Omental fat pad (tissue), 4 donors: ENCODE results near the gene HOXB3. TPM values are rescaled to one million over a fixed set of nuclear protein-coding genes. Genes with fewer than 3 reads are reported as not detected.

ENCODE experiments used
- ATAC-seq: fragments of 150-250 bp; one replicate; pipeline ENCODE4 v1.9.1; 2016; ENCODE audit warnings: mild to moderate bottlenecking, moderate library complexity; ENCODE audit not compliant: low FRiP score
- DNase-seq: peaks from one replicate; pipeline ENCODE4 v3.0.0-alpha.2; 2019; ENCODE audit warnings: low spot score
- total RNA-seq, 4 donors: library from RNA; depleted of rRNA; stranded (reverse); fragments of >200 nt; gene quantifications; one replicate each; pipeline ENCODE4 v1.1.0, GENCODE V29; 2016
- TF ChIP-seq, protein P1 (sequence below), 3 donors: fragments of 450-650 bp; IDR thresholded peaks; one replicate each; pipeline ENCODE4 v1.5.1; 2016 to 2017; ENCODE audit warnings: antibody characterized with exemption in 3 of 3, mild to moderate bottlenecking in 3 of 3, moderate library complexity in 2 of 3

The HOXB3 gene
- total RNA-seq, 4 donors from 2014 or later: 4.8 to 30.3 (median 10.6) TPM

- ATAC-seq (no peak), DNase-seq (no peak)
- TF ChIP-seq, protein P1, sequence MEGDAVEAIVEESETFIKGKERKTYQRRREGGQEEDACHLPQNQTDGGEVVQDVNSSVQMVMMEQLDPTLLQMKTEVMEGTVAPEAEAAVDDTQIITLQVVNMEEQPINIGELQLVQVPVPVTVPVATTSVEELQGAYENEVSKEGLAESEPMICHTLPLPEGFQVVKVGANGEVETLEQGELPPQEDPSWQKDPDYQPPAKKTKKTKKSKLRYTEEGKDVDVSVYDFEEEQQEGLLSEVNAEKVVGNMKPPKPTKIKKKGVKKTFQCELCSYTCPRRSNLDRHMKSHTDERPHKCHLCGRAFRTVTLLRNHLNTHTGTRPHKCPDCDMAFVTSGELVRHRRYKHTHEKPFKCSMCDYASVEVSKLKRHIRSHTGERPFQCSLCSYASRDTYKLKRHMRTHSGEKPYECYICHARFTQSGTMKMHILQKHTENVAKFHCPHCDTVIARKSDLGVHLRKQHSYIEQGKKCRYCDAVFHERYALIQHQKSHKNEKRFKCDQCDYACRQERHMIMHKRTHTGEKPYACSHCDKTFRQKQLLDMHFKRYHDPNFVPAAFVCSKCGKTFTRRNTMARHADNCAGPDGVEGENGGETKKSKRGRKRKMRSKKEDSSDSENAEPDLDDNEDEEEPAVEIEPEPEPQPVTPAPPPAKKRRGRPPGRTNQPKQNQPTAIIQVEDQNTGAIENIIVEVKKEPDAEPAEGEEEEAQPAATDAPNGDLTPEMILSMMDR (IDR thresholded peaks at IDR 0.05): no peak
Observed at GRCh38 chr17:48555258-48556228, 34.5 kb downstream of the HOXB3 start.

GRCh38 chr17:48554412-48555257, 35.4 kb downstream of the HOXB3 start:
- no peak for DNase-seq
- ATAC-seq: no peak
- TF ChIP-seq, protein P1 (IDR thresholded peaks at IDR 0.05): no peak

- TF ChIP-seq, protein P1 (IDR thresholded peaks at IDR 0.05): no peak
- ATAC-seq: no peak
- DNase-seq: no peak
Observed at GRCh38 chr17:48553826-48554225, 36.2 kb downstream of the HOXB3 start.

DNA sequence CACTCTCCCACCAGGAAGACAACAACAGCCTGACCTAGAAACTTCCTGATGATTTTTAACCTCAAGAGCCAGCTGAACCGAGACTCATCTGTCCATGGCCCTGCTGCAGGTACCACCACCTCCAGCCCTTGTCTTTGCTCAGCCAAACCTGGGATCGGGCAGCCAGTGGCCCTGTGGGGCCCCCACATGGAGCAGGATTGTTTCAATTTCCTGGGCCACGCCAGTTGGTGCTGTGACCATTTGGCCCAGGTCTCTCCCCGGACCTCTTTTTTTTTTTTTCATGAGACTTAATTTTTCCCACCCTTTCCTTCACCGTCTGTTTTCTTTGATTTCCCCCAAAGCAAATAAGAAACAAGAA, 36.9 kb downstream of the HOXB3 start:
- DNase-seq (no peak), ATAC-seq (no peak)
- TF ChIP-seq, protein P1 (IDR thresholded peaks at IDR 0.05): no peak

GRCh38 chr17:48552466-48553189, 37.4 kb downstream of the HOXB3 start:
- ATAC-seq (no peak), DNase-seq (no peak)
- TF ChIP-seq, protein P1 (IDR thresholded peaks at IDR 0.05): no peak

DNA sequence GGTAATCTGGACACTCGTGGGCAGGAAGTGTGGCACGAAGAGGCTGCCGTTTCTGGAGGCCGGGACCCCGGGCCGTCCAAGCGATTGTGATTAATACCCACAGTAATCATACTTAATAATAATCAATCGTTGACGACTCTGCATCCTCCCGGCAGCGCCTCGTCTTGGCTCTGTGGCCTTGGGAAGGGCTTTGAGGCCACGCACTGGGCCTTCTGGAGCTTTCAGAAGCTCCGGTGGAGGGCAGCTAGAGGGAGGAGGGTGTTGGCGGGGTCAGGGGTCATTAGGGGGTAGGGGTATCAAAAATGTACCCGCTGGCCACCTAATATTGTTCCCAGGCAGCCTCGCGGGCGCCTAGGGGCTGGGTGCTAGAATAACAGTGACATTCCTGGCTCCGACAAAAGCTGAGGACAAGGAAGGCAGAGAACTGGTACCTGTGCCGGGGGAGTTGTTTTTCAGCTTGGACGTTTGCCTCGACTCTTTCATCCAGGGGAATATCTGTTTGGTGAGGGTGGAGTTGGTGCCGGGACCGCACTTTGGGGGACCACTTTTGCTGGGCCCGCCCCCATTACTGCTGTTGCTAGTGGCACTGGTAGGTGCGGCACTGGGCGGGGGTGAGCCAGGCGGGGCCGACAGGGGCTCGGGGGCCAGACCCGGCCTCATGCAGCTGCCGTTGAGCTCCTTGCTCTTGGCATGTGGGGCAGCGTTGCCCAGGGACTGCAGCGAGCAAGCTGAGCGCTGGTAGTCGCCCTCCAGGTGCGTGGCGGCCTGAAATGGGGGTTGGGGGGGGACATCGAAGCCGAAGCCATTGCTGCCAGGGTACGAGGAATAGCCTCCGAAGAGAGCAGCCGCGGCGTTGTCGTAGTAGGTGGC, 38.2 kb downstream of the HOXB3 start:
- TF ChIP-seq, protein P1 (IDR thresholded peaks at IDR 0.05): no peak
- no peak for DNase-seq
- ATAC-seq: no peak
